Right atrium auricular region (tissue), 2 donors: ENCODE measurements around the gene CBY1. TPM values are rescaled to one million over a fixed set of nuclear protein-coding genes. Genes with fewer than 3 reads are reported as not detected.
"Not testable (repeated sequence)": the region's sequence is repeated elsewhere in the genome, so short reads cannot be mapped to it uniquely, and the experiment has no call there.

Source experiments
- DNase-seq: peaks from one replicate; pipeline ENCODE4 v3.0.0-alpha.2; 2019; ENCODE audit warnings: low spot score
- H3K27ac ChIP-seq, 2 donors: fragments of 200-600 bp; sonication (generic); 1 replicate in 1 of 2; 2 replicates in 1 of 2; pipeline ENCODE4 v1.5.1; 2016 to 2019
- H3K27me3 ChIP-seq, 2 donors: fragments of 200-600 bp; sonication (generic); one replicate each; pipeline versions ENCODE4 v1.5.1 to v1.6.0; 2017 to 2019
- H3K36me3 ChIP-seq: fragments of 200-600 bp; sonication (generic); one replicate; pipeline ENCODE4 v1.5.1; 2016
- H3K4me1 ChIP-seq, 2 donors: fragments of 200-600 bp; sonication (generic); one replicate each; pipeline versions ENCODE4 v1.5.1 to v1.6.0; 2017 to 2019
- H3K4me3 ChIP-seq, 2 donors: fragments of 200-600 bp; sonication (generic); 1 replicate in 1 of 2; 2 replicates in 1 of 2; pipeline ENCODE4 v1.5.1; 2017 to 2019; ENCODE audit warnings: mild to moderate bottlenecking in 1 of 2, moderate library complexity in 1 of 2
- H3K9me3 ChIP-seq, 2 donors: fragments of 200-600 bp; sonication (generic); one replicate each; pipeline ENCODE4 v1.5.1; 2019
- CTCF ChIP-seq, 2 donors: fragments of 200-600 bp; sonication (generic); IDR thresholded peaks; one replicate each; pipeline ENCODE4 v1.5.1; 2019; ENCODE audit warnings: antibody characterized with exemption in 2 of 2
- total RNA-seq, 2 donors: library from RNA; depleted of rRNA; stranded (reverse); fragments of >200 nt; gene quantifications; one replicate each; pipeline ENCODE4 v1.1.0, GENCODE V29; 2016

CBY1 gene
- total RNA-seq, 2 donors from 2014 or later: 23.0 to 27.9 TPM

DNA sequence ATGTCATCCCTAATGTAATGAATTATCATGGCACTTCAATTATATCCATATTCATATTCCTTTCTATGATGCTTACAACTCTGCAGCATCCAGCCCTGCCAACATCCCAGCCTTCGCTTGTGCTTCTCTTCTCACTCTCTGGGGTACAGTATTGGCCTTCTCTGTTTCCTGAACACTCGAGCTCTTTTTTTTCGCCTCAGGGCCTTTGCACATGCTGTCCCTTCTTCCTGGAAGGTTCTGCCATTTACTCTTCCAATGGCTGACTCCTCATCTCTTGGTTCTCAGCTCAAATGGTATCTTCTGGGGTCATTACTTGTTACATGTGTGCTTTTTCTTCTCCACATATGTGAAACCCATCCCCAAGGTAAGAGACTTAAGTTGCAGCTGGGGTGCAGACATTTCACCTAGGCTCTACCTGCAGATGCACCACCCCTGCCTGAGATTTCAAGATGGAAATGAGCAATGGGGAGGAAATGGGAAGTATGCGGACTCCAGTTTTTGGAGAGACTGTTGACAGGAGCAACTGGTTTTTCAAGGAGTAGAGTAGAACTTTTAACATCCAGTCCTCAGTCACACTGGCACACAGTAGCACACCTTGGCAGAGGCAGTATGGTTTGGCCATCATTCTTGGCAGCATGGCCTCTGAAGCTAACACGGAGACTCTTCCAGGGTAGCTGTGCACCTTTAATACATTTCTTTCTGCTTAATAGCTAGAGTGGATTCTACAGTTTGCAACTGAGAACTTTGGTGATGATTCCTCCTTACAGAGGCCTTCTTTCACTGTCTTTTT is 44.0 kb upstream of the CBY1 start:
- Histone ChIP-seq H3K4me1 (no peaks in the 10 kb centered on the region), H3K27ac (no peak overlapping the region), H3K9me3 (no peaks in the 10 kb centered on the region), H3K4me3 (no peak overlapping the region), H3K27me3 (no peaks in the 10 kb centered on the region), H3K36me3 (no peaks in the 10 kb centered on the region)
- no peak for DNase-seq
- TF ChIP-seq CTCF (IDR thresholded peaks at IDR 0.05): no peak

DNA sequence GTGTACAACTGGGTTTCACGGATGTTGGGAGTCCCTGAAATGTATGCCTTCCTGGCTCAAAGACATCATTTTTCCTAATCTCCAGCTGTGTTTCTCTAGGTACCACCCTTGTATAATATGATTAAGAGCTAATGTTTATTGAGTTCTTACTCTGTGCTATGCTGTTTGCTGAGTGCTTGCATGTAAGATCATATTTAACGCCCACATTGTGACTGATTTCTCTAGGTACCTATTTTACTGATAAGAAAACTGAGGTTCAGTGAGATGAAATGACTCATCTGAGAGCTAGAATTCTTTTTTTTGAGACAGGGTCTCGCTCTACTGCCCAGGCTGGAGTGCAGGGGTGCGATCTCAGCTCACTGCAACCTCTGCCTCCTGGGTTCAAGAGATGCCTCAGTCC is 42.9 kb upstream of the CBY1 start:
- Histone ChIP-seq H3K27ac (peak overlapping the region in 1 of 2 donors; percentile 72), H3K4me3 (no peak overlapping the region), H3K4me1 (no peaks in the 10 kb centered on the region), H3K27me3 (no peaks in the 10 kb centered on the region), H3K9me3 (peaks cover 0 to 6% of the 10 kb centered on the region in 2 donors), H3K36me3 (no peaks in the 10 kb centered on the region)
- TF ChIP-seq CTCF (IDR thresholded peaks at IDR 0.05): no peak
- DNase-seq: no peak

- TF ChIP-seq CTCF (IDR thresholded peaks at IDR 0.05): no peak
- no peak for DNase-seq
- H3K36me3 ChIP-seq: no peaks in the 10 kb centered on the region
- no peaks in the 10 kb centered on the region for H3K4me1 ChIP-seq
- H3K4me3 ChIP-seq: no peak overlapping the region
- peaks cover 0 to 7% of the 10 kb centered on the region in 2 donors for H3K9me3 ChIP-seq
- H3K27me3 ChIP-seq: no peaks in the 10 kb centered on the region
- H3K27ac ChIP-seq: peak overlapping the region; percentile 63 to 72
Measured at GRCh38 chr22:38614332-38615063, 41.9 kb upstream of the CBY1 start.

- H3K9me3 ChIP-seq, H3K27me3 ChIP-seq, H3K4me3 ChIP-seq, DNase-seq, H3K36me3 ChIP-seq, H3K4me1 ChIP-seq: not testable (repeated sequence)
- H3K27ac ChIP-seq: peak overlapping the region; percentile 57 to 72
Measured at GRCh38 chr22:38615064-38615405, 41.4 kb upstream of the CBY1 start.

DNA sequence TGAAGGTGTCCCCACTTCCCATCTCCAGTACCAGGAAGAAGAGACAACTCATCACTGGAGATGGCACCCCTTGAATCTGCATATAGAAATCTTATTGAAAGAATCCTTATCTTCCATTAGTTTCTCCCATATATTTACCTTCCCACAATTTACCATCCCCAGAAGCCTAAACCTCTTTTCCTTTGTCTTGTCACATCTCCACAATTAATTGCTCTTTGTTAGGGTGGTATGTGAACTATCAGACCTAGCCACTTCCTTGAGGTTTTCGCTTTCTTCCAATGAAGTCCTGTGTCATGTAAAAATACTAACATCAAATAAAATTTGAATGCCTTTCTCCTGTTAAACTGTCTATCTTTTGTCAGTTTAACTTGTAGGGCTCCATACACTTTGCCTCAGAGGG is 38.2 kb upstream of the CBY1 start:
- no peaks in the 10 kb centered on the region for H3K27me3 ChIP-seq
- H3K4me3 ChIP-seq: no peak overlapping the region
- no peaks in the 10 kb centered on the region for H3K36me3 ChIP-seq
- H3K27ac ChIP-seq: no peak overlapping the region
- TF ChIP-seq CTCF (IDR thresholded peaks at IDR 0.05): no peak
- no peak for DNase-seq
- peaks cover 0 to 7% of the 10 kb centered on the region in 2 donors for H3K9me3 ChIP-seq
- no peaks in the 10 kb centered on the region for H3K4me1 ChIP-seq

DNA sequence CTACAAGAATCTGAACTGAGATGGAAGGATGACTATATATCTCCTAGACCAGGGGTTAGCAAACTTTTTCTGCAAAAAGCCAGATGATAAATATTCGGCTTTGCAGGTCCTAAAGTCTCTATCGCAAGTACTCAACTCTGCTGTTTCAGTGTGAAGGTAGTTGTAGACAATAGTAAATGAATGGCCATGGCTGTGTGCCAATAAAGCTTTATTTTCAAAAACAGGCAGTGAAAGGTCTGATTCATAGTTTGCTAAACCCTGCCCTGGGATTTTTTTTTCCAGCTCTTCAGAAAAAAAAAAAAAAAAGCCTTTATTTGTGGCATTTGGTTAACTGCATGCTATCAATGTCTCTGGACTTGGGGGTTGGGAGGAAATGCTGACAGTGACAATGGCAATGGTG is 37.8 kb upstream of the CBY1 start:
- Histone ChIP-seq H3K27me3 (no peaks in the 10 kb centered on the region), H3K4me3 (no peak overlapping the region), H3K36me3 (no peaks in the 10 kb centered on the region), H3K4me1 (no peaks in the 10 kb centered on the region), H3K9me3 (peaks cover 0 to 7% of the 10 kb centered on the region in 2 donors), H3K27ac (no peak overlapping the region)
- no peak for TF ChIP-seq CTCF (IDR thresholded peaks at IDR 0.05)
- no peak for DNase-seq
